ENCODE measurements around the gene B3GNT9.

The B3GNT9 gene

DNA sequence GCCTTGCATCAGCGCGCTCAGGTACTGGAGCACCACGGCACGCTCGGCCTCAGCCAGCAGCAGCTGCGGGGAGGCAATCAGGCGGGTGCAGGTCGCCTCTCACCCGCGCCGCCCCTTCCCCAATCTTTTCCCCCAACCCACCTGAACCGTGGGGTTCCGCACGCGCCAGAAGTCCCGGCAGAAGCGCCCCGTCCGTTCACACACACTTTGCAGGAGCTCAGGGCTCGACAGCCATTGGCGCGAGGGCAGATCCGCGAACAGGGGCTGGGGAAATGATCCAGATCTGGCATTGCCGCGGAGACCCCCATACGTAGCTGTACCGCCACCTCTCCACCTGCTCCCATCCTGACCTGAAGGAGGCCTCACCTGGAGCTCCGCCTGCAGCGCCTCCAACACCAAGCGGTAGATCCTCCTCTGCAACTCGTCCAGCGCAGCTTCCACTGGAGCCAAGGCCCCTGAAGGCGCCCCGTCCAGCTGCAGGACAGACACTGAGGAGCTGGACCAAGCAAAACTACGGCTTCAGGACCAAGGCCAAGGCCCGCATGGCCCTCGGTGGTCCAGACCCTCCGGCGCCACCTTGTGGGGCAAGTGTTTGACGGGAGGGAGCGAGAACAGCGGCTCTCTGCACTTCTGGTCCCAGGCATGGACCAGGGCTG, 34.3 kb upstream of the B3GNT9 start:
- peak; percentile 92 to 97 (median 96) for DNase-seq

GRCh38 chr16:67184453-67184994, 33.7 kb upstream of the B3GNT9 start:
- DNase-seq: no peak

DNA sequence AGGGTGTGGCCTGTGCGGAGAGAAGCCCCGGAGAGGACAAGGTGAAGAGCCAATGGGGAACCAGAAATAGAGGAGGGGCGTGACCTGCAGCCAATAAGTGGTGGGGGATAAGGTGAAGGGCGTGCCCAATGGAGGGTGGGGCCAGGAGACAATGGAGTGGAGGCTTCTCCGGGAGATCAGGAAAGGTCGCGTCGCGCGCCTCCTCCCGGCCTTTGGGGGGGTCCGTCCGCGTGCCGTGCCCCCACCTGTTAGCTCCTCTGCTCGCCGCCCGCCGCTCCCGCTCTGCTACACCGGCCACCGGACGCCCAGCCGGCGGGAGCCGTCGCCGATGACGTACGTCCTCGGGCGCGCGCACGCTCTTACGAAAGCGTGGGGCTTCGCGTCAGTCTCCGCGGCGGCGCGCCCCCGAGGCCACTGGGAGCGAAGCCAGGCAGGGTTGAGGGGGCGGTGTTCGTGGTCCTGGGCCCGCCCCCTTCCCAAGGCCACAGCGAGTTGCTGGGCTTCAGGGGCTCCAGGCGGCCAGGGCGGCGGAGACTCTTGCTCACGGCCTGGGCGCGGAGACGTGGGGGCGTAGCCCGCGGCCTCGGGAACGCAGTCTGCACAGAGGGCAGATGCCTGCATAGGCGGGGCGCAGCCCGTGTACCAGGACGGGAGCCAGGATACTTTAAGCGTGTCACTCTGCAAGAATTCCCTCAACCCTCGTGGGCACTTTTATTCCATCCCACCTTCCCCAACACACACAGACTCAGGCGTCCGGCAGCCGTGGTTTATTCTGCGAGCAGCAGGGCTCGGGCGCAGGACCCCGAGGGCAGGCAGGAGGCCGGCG, 33.0 kb upstream of the B3GNT9 start, which contains the start of gene MATCAP1:
Gene MATCAP1 (minus strand): TSS at position 337 of the 826 bp plus-strand sequence. CDS start 3,353 bp downstream, outside the sequence.
- DNase-seq: peak; percentile 96 to 97 (median 97)

GRCh38 chr16:67183284-67183626, 32.5 kb upstream of the B3GNT9 start:
- no peak for DNase-seq

- peak in 1 of 3 donors; percentile 46 for DNase-seq
Measured at GRCh38 chr16:67182288-67182687, 31.5 kb upstream of the B3GNT9 start.

DNA sequence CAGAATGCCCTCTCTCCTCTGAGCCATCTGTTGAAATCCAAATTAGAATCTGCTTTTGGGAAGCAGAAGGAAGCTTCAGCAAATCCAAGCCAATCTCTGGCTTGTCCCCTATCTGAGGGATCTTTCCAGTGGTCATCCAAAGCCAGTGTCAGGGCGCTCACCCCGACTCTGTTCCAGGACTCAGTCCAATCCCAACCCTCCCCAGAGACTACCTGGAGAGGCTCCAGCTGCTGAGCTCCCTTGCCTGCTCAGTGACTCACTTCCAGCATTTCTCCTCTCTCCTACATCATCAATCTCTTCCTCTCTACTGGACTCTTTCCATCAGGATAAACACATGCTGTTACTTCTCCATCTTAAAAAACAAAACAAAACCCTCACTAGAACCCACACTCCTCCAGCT, 30.5 kb upstream of the B3GNT9 start:
- DNase-seq: no peak

DNA sequence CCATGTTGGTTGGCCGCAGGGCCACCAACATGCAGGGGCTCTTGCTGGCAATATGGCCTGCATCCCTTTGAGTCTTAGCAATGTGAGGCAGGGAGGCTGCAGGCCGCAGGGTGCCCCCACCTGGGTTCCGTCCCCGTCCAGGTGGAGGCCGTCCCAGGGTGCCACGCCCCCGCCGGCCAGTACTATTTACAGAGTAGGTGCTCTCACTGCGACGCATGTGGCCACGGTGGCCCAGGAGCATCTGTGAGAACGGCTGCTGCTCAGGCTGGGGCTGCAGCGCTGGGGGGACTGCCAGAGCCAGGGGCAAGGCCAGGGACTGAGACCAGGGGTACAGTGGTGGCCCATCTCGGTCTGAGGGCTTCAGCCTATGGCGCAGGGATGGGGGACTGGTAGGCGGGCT, 29.4 kb upstream of the B3GNT9 start:
- DNase-seq: no peak

DNA sequence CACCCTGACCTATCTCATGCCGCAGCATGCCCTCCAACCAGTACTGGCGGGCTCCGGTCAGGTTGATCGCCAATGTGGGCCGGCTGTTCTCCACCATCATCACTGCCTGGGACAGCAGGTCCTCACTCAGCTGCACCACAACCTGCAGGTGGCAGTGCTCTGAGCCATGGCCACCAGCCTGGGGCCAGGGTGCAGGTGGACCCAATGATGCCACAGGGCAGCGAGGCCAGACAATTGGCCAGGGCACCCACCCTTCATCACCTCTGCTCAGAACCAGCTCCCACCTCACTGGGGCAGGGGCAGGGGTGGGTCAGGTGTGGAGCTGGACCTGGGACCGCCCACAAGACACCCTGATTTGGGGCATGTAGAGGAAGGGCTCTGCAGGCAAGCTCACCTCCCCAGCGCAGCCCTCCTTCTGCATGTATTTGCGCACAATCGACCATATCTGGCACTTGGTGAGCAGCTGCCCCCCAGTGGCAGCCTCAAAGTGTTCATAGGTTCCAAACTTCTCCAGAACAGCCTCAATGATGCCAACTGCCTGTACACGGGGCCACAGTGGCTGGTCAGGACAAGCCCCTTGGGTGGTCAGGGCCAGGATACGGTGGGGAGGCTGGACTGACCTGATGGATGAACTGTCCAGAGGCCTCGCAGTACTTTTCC, 28.8 kb upstream of the B3GNT9 start:
- DNase-seq: no peak

DNA sequence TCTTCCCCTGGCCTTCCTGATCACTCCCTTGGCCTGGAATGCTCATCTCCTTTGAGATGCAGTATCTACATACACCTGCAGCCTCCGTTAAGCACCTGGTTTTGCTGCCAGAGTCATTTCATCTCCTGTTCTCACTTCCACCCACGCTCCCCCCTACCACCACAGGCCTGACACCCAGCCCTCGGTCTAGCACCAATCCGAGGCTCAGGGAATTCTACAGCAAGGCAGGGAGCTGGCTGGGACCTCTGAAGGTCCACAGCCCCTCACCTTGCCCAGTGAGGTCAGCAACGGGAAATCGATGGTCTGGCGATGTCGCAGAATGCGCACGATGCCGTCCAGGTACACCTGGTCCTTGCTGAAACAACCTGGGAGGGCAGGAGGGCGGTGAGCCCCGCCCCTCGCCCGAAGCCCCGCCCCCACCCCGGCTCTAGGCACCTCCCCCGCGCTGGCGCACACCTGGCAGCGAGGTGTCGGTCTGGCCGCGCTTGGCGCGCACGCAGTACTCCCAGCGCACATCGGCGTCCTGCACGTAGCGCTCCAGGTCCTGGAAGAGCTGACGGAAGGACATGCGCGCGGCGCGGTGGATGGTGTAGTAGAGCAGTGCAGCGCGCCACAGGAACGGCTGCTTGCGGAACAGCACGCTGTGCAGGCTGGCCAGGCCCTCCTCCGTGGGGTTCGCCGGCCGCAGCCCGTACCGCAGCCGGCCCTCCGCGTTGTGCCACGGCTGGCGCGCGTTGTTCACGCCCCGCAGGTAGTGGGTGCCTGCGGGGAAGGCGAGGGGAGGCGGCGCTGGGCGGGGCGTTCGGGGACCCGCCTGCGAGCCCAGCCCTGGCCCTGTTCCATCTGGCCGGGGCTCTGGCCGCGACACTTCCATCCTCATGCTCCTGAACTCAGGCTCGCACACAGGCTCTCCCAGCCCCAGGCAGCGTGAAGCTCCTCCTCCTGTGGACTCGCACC, 27.2 kb upstream of the B3GNT9 start:
- DNase-seq: peak; percentile 57 to 75 (median 62)

DNA sequence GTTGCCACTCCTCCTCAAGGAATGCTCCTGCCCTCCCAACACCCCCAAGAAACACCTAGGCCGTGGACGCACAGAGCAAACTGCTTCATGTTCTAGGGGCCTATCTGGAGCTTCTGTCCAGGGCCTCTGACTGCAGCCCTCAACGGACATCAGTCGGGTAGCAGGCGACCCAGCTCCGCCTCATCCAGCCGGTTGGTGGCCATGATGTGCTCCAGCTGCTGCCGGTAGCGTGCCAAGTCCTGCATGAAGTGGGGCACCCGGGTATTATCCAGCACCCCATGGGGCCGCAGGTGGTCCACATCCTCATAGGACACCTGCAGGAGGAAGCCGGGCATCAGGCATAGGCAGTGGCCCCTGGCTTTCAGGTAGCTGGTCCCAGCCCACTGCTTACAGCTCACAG, 25.9 kb upstream of the B3GNT9 start:
- no peak for DNase-seq

DNA sequence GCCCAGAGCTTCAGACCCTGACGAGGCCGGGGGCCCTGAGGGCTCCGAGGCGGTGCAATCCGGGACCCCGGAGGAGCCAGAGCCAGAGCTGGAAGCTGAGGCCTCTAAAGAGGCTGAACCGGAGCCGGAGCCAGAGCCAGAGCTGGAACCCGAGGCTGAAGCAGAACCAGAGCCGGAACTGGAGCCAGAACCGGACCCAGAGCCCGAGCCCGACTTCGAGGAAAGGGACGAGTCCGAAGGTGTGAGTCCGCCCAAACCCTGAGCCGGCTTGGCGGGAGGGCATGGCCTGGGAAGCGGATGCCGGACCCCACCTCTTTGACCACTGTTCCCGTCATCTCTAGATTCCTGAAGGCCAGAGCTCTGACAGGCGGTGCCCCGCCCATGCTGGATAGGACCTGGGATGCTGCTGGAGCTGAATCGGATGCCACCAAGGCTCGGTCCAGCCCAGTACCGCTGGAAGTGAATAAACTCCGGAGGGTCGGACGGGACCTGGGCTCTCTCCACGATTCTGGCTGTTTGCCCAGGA, 24.0 kb upstream of the B3GNT9 start:
- no peak for DNase-seq

- peak; percentile 73 to 82 (median 74) for DNase-seq
Measured at GRCh38 chr16:67173808-67174705, 23.3 kb upstream of the B3GNT9 start.

- DNase-seq: no peak
Measured at GRCh38 chr16:67173323-67173722, 22.5 kb upstream of the B3GNT9 start.

- DNase-seq: peak in 2 of 3 donors; percentile 45 to 57
Measured at GRCh38 chr16:67170949-67171649, 20.3 kb upstream of the B3GNT9 start.

DNA sequence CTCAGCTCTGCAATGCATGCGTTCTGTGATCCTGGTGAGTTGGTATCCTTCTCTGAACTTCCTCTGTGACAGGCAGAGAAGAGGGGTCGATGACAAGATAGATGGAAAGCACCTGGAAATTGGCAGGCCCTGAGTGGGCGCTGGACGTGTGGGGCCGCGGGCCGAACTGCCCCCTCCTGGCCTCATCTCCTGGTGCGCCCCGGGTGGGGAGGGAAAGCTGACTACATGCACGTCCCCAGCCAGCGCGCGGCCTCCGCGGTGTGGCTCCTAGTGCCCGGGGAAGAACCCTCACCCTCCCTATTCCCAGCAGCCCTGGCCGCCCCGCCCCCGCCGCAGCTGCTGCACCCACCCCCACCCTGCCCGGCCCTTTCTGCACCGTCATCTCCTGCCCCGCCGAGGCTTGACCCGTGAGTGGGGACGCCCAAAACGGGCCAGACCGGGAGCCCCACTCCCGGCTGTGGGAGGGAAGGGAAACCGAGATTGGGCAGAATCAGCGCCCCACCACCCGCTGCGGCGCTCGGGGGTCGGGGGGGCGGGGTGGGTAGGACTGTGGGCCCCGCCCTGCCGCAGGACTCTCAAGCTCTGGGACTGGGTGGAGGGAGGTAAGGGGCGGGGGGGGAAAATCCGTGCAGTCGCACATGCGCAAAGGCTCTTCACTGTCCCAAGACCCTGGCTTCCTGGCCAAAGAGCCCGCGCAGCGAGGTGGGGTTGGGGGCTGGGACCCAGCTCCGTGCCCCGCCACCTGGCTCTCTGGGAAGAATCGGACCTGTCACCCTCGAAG, 19.6 kb upstream of the B3GNT9 start, which contains the start of gene NOL3:
Gene NOL3 (plus strand): TSS at position 371 of the 781 bp plus-strand sequence.
- peak; percentile 92 to 98 (median 96) for DNase-seq

DNA sequence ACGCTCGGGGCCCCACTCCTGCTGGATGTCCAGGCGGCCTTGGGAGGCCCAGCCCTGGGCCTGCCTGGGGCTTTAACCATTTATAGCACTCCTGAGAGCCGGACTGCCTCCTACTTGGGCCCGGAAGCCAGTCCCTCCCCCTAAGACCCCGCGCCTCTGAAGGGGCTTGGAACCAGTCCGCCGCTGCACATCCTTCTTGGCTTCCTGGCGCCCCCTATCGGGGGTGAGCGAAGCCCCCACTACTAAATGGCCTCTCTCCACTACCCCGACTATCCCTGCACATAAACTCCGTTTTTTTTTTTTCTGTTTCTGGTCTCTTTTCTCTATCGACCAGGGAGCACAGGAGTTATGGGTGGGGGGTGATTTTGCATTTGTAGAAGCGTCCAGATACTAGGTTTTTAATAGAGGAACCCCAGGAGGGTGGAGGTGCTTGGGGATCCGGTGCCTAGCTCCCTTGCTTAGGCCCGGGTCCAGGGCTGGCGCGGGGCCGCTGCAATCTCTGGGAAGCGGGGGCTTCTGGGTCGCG, 18.9 kb upstream of the B3GNT9 start:
- peak in 2 of 3 donors; percentile 38 to 69 for DNase-seq

GRCh38 chr16:67169011-67169451, 18.2 kb upstream of the B3GNT9 start:
- no peak for DNase-seq

DNA sequence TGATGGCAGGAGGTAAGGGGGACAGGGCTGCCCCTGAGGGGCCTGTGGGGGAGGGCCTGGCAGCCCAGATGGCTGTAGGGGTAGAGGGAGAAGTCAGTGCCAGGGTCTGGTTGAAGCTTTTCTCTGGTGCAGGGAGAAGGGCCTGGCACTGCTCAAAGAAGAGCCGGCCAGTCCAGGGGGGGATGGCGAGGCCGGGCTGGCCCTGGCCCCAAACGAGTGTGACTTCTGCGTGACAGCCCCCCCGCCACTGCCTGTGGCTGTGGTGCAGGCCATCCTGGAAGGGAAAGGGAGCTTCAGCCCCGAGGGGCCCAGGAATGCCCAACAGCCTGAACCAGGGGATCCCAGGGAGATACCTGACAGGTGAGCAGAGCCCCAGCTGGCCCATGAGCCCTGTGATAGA, 16.8 kb upstream of the B3GNT9 start:
- no peak for DNase-seq

All from suppressor macrophage treated with lipopolysaccharide for 1 hour (primary cell).